ENCODE measurements around the gene SLAMF1. TPM values are rescaled to one million over a fixed set of nuclear protein-coding genes. Genes with fewer than 3 reads are reported as not detected.
A peak's percentile ranks its signal among the peaks of the same experiment; 100 is the strongest.

SLAMF1 gene
- polyA plus RNA-seq, 3 donors = 0.13 to 0.65 TPM; not detected in 1

DNA sequence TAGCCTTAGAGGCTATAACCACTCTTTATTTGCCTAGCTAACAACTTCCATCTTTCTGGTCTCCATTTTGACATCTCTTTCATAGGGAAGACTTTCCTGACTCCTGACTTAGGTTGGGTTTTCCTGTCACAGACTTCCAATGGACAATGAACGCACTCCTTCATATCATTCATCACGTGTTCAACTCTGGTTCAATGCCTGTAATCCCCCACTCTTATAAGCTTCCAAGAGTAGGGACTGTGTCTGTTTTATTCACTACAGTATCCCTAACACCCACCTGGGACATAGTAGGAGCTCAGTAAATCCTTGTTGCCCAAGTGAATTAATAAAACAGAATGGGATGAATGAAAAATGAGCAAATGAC is 4.6 kb downstream of the SLAMF1 start:
- intact Hi-C loops (cut with micrococcal nuclease) = no loop called here
- Histone ChIP-seq H3K27me3 (ENCODE audit: control insufficient read depth in 2 of 2, insufficient read depth in 2 of 2, low read length in 2 of 2) (no peaks in the 10 kb centered on the region), H3K4me1 (ENCODE audit: control insufficient read depth in 1 of 2, insufficient read depth in 2 of 2, low read length in 2 of 2) (peaks cover 36 to 45% of the 10 kb centered on the region in 2 donors), H3K27ac (ENCODE audit: low read depth in 1 of 2, low read length in 2 of 2) (peak overlapping the region in 1 of 2 donors; percentile 75), H3K9ac (ENCODE audit: insufficient read depth, low read length, poor library complexity, severe bottlenecking) (no peak overlapping the region), H3K9me3 (replicated peaks in 1 of 2; ENCODE audit: control insufficient read depth in 1 of 2, insufficient read depth in 1 of 2, low read length in 2 of 2) (no peaks in the 10 kb centered on the region), H2AFZ (ENCODE audit: insufficient read depth, low read depth, low read length, poor library complexity, severe bottlenecking) (no peak overlapping the region), H4K20me1 (ENCODE audit: insufficient read depth, low read length) (no peaks in the 10 kb centered on the region), H3K36me3 (replicated peaks in 1 of 2; ENCODE audit: control insufficient read depth in 1 of 2, insufficient read depth in 2 of 2, low read length in 2 of 2) (no peaks in the 10 kb centered on the region), H3K4me2 (replicated peaks; ENCODE audit: extremely low read depth, low read length, poor library complexity, severe bottlenecking) (no peak overlapping the region), H3K4me3 (replicated peaks in 1 of 3; ENCODE audit: low read depth in 2 of 3, low read length in 3 of 3) (no peak overlapping the region), H3K79me2 (ENCODE audit: insufficient read depth, low read length) (no peaks in the 10 kb centered on the region)
- Mint-ChIP-seq H3K36me3 (peaks cover 3 to 5% of the 10 kb centered on the region in 2 donors), H3K27ac (no peak overlapping the region), H3K9me3 (no peaks in the 10 kb centered on the region), H3K4me3 (no peak overlapping the region), H3K4me1 (peaks cover 56% of the 10 kb centered on the region), H3K27me3 (ENCODE audit: low read depth in 3 of 3) (peaks cover 0 to 4% (median 0%) of the 10 kb centered on the region in 3 donors)
- no peak for DNase-seq
- TF ChIP-seq CTCF (IDR thresholded peaks at IDR 0.05) = no peak
- no CpG with 5 or more reads among the region's 2 CpGs for WGBS (ENCODE audit: insufficient coverage)

DNA sequence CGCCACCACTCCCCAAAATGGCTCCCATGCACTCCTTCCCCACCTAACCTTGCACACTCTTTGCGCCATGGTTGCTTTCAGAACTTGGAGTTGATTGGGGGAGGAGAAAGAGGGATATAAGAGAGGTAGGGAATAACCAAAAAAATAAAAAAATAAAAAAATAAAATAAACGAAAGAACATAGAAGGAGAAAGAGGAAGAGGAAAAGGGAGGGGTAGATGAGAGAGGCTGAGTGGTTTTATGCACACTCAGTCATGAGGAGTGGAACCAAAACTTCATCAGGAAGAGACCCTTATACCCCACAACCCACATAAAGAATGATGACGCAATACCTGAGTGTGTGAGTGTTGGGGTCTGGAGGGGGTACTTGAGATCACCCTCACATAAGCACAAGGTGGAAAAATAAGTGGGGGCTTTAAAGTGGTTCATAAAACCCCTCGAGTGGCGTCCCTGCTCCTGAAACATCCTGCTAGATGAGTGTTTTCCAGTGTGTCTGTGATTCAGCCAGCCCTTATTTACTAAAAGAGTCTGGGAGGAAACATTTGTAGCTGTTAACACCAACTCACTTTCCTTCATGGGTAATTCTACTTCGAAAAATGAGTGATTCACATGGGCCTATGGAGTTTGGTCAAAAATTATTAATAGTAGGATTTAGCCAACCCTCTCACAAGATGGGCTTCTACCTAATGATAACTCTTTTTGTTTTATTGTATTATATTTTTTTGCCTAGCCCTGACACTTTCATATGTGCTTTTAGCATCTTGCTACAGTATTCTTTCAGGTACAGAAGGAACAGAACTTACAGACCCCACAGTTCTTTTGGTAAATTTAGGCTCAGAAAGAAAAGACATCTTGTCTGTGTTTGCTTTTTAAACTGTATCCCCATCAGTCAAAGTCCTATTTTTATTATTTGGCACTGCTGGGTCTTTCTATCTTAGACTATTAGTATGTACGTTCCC is 5.2 kb downstream of the SLAMF1 start:
- no peaks in the 10 kb centered on the region for H3K27me3 ChIP-seq (ENCODE audit: control insufficient read depth in 2 of 2, insufficient read depth in 2 of 2, low read length in 2 of 2)
- Mint-ChIP-seq H3K9me3 (no peaks in the 10 kb centered on the region), H3K4me3 (peak overlapping the region in 1 of 2 donors; percentile 41), H3K27ac (peak overlapping the region; percentile 15 to 91 (median 85)), H3K27me3 (ENCODE audit: low read depth in 3 of 3) (peaks cover 0 to 4% (median 0%) of the 10 kb centered on the region in 3 donors), H3K4me1 (peaks cover 50% of the 10 kb centered on the region), H3K36me3 (peaks cover 3 to 11% of the 10 kb centered on the region in 2 donors)
- H3K4me3 ChIP-seq (replicated peaks in 1 of 3; ENCODE audit: low read depth in 2 of 3, low read length in 3 of 3) = peak overlapping the region in 1 of 3 experiments; percentile 22
- TF ChIP-seq CTCF (IDR thresholded peaks at IDR 0.05) = no peak
- H3K36me3 ChIP-seq (replicated peaks in 1 of 2; ENCODE audit: control insufficient read depth in 1 of 2, insufficient read depth in 2 of 2, low read length in 2 of 2) = no peaks in the 10 kb centered on the region
- 10% methylated on average over 2 of the region's 8 CpGs for WGBS (ENCODE audit: insufficient coverage)
- H3K4me1 ChIP-seq (ENCODE audit: control insufficient read depth in 1 of 2, insufficient read depth in 2 of 2, low read length in 2 of 2) = peaks cover 29 to 38% of the 10 kb centered on the region in 2 donors
- intact Hi-C loops (cut with micrococcal nuclease) = no loop called here
- H3K27ac ChIP-seq (ENCODE audit: low read depth in 1 of 2, low read length in 2 of 2) = peak overlapping the region in 1 of 2 donors; percentile 75
- H2AFZ ChIP-seq (ENCODE audit: insufficient read depth, low read depth, low read length, poor library complexity, severe bottlenecking) = no peak overlapping the region
- peak overlapping the region; percentile 9 for H3K4me2 ChIP-seq (replicated peaks; ENCODE audit: extremely low read depth, low read length, poor library complexity, severe bottlenecking)
- no peaks in the 10 kb centered on the region for H3K79me2 ChIP-seq (ENCODE audit: insufficient read depth, low read length)
- peak in 2 of 3 donors; percentile 45 to 47 for DNase-seq
- H3K9me3 ChIP-seq (replicated peaks in 1 of 2; ENCODE audit: control insufficient read depth in 1 of 2, insufficient read depth in 1 of 2, low read length in 2 of 2) = no peaks in the 10 kb centered on the region
- no peak overlapping the region for H3K9ac ChIP-seq (ENCODE audit: insufficient read depth, low read length, poor library complexity, severe bottlenecking)
- no peaks in the 10 kb centered on the region for H4K20me1 ChIP-seq (ENCODE audit: insufficient read depth, low read length)

All from CD14-positive monocyte (primary cell).